Suppressor macrophage treated with lipopolysaccharide for 4 hours (primary cell): ENCODE data around the gene CTDNEP1.
A peak's percentile ranks its signal among the peaks of the same experiment; 100 is the strongest.

Experiments used
- DNase-seq: peaks from one replicate; pipeline ENCODE4 v3.0.0-alpha.2; 2020

The CTDNEP1 gene

GRCh38 chr17:7251661-7252175 is at the start of gene CTDNEP1:
TSS of gene CTDNEP1 (minus strand) at chr17:7251734. CDS start at chr17:7251296, 438 bp downstream.
- peak; percentile 100 for DNase-seq

- peak; percentile 93 for DNase-seq
These were observed 44.8 kb upstream of the CTDNEP1 start for GRCh38 chr17:7296189-7296861.

DNA sequence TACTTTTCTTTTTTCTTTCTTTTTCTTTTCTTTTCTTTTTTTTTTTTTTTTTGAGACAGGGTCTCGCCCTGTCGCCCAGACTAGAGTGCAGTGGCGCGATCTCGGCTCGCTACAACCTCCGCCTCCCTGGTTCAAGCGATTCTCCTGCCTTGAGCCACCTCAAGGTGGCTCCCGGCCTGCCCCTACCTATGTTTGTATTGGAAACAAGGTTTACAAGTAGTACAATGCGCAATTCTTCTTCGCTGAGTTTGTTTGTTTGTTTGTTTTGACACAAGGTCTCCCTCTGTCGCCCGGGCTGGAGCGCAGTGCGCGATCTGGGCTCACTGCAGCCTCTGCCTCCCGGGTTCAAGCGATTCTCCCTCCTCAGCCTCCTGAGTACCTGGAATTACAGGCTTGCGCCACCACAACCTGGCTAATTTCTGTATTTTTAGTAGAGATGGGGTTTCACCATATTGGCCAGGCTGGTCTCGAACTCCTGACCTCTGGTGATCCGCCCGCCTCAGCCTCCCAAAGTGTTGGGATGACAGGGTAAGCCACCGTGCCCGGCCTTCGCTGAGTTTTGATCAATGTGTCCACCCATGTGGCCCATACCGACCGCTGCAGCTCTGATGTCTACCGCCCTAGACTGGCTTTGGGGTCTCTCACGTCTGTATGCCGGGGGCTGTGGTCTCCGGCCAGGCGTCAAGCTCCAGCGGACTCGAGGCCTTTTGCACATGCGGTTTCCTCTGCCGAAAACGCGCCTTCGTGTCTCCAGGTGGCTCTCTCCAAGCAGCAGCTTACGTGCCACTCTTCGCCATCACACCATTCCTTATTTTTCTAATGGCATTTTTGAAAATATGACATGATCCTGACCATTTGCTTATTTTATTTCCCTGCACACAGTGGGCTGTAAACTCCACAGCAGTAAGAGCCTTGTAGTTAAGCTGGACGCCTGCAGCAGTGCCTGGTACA is 44.0 kb upstream of the CTDNEP1 start:
- no peak for DNase-seq

DNA sequence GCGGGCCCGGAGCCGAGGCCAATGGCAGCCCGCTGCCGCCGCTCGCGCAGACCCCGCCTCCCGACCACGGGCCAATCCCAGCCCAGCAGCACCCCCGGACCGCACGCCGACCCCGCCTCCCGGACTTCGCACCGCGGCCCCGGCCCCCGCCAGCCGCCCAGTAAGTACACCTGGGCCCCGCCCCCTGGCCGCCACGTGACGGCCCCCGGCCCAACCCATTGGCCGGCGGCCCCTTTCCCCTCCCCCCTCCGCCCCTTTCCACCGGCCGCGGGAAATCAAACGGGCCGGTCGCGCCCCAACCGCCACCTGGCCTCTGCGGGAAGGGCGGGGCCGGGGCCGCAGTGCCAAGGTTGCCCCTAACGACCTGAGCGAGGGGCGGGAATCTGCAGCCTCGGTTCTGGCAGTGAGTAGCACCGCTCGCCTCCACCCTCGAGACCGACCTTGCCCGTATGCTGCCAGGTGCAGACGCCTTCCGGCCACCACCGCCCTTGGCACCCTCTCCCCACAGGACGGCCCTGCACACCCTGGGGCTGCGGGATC is 43.1 kb upstream of the CTDNEP1 start, which contains the start of gene YBX2:
YBX2 (minus strand) TSS at position 26 of the 540 bp plus-strand sequence. CDS start 139 bp downstream, outside the sequence.
- DNase-seq = no peak

GRCh38 chr17:7293816-7294613 is 42.5 kb upstream of the CTDNEP1 start:
- no peak for DNase-seq

DNA sequence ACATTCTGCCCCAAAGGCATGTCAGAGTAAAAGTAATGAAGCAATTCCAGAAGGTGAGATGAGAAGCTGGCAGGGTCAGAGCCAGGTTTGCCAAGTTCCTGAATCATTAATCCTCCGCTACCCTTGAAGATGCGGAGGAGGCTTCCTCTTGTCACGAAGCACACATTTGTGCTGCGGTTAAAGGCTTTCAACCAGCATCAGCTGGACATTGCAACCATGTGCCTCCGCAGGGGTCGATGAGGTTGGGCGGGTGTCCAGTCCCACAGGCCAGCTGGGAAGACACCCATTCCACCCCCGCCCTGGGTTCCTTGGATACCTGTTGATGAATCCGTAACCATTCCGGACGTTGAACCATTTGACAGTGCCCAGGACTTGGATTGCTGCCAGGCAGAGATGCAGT is 41.6 kb upstream of the CTDNEP1 start:
- no peak for DNase-seq

DNA sequence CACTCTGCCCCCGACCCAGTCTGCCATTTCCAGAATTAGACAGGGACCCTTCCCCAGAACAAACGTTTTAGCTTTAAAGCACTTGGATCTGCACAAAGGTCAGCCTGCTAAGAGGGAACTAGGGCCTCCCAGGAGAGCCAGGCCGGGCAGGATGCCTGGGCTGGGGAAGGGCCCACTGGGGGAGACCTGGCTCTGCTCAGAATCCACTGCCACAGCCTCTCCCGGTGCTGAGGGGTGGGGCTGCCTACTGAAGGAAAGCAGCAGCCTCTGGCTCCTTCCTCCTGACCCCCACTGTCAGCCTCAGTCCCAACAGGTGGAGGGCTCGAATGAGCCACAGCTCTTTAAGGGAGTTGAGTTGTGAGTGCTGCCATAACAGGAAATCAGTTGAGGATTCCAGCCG is 41.2 kb upstream of the CTDNEP1 start:
- DNase-seq = no peak

DNA sequence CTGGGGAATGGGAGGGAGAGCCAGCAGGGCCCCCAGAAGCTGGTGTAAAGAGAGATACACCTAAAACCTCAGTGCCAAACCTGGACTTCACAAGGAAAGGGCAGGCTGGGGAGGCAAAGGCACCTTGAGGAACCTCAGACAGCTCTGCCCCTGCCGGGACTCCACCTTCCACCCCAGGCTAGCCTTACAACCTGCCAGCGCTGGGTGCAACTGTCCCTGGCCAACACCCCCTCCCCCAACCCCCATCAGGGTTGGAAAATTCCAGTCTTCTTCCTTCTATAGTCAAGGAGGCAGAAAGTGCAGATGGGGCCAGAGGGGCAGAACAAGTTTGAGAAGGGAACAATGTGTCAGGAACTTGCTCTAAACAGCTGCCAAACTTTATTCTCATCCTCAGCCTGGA is 40.7 kb upstream of the CTDNEP1 start:
- no peak for DNase-seq

GRCh38 chr17:7290685-7291084 is 39.2 kb upstream of the CTDNEP1 start:
- DNase-seq = no peak

DNA sequence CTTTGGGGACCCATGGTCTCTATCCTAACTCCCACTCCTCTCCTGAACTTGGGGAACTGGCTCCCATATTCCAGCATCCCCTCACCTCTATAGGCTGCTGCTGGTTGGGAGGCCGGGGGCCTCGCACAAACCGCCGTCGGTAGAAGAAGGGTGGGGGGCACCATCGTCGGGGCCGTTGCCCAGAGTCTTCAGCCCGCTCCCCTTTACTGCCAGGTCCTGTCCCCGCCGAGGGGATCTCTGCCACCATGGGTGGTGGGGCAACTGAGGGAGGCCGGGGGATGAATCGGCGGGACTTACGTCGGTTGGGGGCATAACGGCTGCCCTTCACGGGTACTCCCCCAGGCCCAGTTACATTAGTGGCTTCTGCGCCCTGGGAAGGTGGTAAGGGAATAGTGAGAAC is 38.6 kb upstream of the CTDNEP1 start:
- DNase-seq = no peak

- no peak for DNase-seq
These were observed 37.9 kb upstream of the CTDNEP1 start for GRCh38 chr17:7289256-7290032.

GRCh38 chr17:7285679-7286078 is 34.1 kb upstream of the CTDNEP1 start:
- no peak for DNase-seq

GRCh38 chr17:7284911-7285310 is 33.4 kb upstream of the CTDNEP1 start:
- DNase-seq = no peak

DNA sequence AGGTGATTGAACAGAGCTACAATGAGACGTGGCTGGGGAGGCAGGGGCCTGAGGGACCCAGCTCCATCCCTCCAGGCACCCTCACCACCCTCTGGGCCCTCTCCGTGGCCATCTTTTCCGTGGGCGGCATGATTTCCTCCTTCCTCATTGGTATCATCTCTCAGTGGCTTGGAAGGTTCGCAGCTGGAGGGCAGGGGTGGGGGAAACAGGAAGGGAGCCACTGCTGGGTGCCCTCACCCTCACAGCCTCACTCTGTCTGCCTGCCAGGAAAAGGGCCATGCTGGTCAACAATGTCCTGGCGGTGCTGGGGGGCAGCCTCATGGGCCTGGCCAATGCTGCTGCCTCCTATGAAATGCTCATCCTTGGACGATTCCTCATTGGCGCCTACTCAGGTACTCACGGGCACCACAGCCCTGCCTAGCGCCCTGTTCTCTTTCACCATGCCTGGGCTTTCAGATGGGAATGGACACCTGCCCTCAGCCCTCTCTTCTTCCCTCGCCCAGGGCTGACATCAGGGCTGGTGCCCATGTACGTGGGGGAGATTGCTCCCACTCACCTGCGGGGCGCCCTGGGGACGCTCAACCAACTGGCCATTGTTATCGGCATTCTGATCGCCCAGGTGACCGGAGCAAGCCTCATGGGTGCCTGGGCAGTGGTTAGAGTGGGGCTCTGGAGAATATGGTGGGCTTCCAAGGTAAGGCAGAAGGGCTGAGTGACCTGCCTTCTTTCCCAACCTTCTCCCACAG is 32.1 kb upstream of the CTDNEP1 start:
- peak; percentile 30 for DNase-seq

DNA sequence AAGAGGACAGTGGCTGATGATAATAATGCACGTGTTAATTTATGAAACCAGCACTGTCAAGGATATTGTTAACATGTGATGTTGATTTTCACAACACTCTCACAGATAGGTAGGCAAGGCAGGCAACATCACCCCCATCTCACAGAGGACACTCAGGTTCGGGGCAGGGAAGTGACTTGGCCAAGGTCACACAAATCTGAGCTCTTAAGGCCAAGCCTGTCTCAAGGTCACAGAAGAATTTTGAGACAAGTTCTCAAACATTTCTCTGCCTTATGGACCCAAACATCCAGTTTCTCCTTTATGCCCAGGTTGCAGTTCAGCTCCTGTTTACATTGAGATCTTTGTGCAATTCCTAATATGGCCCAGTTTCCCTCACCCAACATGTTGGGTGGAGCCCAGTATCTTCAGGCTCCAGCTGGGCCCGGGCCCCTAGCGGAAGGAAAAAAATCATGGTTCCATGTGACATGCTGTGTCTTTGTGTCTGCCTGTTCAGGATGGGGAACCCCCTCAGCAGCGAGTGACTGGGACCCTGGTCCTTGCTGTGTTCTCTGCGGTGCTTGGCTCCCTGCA is 31.3 kb upstream of the CTDNEP1 start:
- DNase-seq = peak; percentile 22

- no peak for DNase-seq
These were observed 30.6 kb upstream of the CTDNEP1 start for GRCh38 chr17:7281953-7282751.

DNA sequence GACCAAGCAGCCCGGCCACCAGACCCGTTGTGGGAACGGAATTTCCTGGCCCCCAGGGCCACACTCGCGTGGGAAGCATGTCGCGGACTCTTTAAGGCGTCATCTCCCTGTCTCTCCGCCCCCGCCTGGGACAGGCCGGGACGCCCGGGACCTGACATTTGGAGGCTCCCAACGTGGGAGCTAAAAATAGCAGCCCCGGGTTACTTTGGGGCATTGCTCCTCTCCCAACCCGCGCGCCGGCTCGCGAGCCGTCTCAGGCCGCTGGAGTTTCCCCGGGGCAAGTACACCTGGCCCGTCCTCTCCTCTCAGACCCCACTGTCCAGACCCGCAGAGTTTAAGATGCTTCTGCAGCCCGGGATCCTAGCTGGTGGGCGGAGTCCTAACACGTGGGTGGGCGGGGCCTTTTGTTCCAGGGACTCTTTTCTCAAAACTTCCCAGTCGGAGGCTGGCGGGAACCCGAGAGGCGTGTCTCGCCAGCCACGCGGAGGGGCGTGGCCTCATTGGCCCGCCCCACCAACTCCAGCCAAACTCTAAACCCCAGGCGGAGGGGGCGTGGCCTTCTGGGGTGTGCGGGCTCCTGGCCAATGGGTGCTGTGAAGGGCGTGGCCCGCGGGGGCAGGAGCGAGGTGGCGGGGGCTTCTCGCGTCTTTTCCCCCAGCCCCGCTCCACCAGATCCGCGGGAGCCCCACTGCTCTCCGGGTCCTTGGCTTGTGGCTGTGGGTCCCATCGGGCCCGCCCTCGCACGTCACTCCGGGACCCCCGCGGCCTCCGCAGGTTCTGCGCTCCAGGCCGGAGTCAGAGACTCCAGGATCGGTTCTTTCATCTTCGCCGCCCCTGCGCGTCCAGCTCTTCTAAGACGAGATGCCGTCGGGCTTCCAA is 29.8 kb upstream of the CTDNEP1 start, which contains the start of gene SLC2A4:
SLC2A4 (plus strand) TSS at position 645 of the 879 bp plus-strand sequence; CDS start at position 862, 217 bp downstream.
- peak; percentile 99 for DNase-seq

DNA sequence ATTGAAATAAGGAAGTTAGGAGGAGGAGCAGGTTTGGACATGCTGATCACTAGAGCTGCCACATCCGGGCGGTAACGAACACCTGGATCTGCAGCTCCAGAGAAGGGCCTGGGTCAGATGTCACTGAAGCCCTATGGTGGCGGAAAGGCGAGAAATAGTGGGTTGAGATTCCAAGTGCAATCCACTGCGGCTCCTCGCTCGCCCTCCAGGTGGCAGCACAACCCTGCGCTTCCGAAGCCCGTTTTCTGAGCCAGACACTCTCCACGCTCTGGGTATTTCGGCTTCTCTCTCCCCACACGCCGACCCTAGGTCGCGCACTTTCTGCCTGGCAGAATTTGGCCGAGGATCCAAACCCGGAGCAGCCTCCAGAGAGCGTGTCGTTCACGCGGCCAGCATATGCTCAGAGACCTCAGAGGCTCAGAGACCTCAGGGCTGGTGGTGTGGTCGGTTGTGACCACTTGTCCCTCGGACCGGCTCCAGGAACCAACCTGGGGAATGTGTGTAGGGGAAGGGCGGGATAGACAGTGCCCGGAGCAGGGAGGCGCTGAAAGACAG is 29.1 kb upstream of the CTDNEP1 start:
- DNase-seq = peak; percentile 90
